ENCODE results near the gene ERN2. TPM values are rescaled to one million over a fixed set of nuclear protein-coding genes. Genes with fewer than 3 reads are reported as not detected.

ERN2 gene
- total and polyA plus RNA-seq, 2 of the 13 experiments (the other 11 are each of a cell fraction or from before 2014, with no cell fraction given) = 2.2 to 3.5 TPM

GRCh38 chr16:23690771-23691482, 22.1 kb downstream of the ERN2 start (continued):
- TF ChIP-seq THAP9 (CRISPR knock-in tag; IDR thresholded peaks at IDR 0.05; ENCODE audit: borderline replicate concordance) (0 out of 2 replicates have a peak, but pooled peaks have one; percentile 2), AGO2 (optimal IDR thresholded peaks at IDR 0.05; ENCODE audit: low read depth, low read length) (peak; percentile 95), ZKSCAN1 (IDR thresholded peaks at IDR 0.05; ENCODE audit: low read length) (peak; percentile 77; the same call in 1 of the 2 replicates)

GRCh38 chr16:23689442-23690187, 23.4 kb downstream of the ERN2 start:
- Histone ChIP-seq H3K4me2 (ENCODE audit: low read depth, low read length) (no peak overlapping the region), H3K9ac (ENCODE audit: insufficient read depth, low read depth, low read length) (no peak overlapping the region), H3K4me1 (ENCODE audit: insufficient read depth, low read length) (peaks cover 8% of the 10 kb centered on the region), H3K9me3 (ENCODE audit: low read length) (no peaks in the 10 kb centered on the region), H3K27me3 (ENCODE audit: control insufficient read depth in 1 of 2, insufficient read depth in 2 of 2, low read length in 2 of 2) (no peaks in the 10 kb centered on the region), H2AFZ (ENCODE audit: low read length) (no peak overlapping the region), H3K79me2 (ENCODE audit: insufficient read depth, low read length) (no peaks in the 10 kb centered on the region), H4K20me1 (ENCODE audit: insufficient read depth, low read length) (no peaks in the 10 kb centered on the region; the same call in 1 of the 2 replicates), H3K27ac (ENCODE audit: extremely low read length, insufficient read depth, low read length) (no peak overlapping the region), H3K4me3 (replicated peaks in 1 of 3; ENCODE audit: insufficient read depth in 1 of 3, low read depth in 2 of 3, low read length in 3 of 3) (no peak overlapping the region), H3K36me3 (replicated peaks in 1 of 2; ENCODE audit: control insufficient read depth in 1 of 2, insufficient read depth in 2 of 2, low read length in 2 of 2) (peaks cover 49 to 73% of the 10 kb centered on the region in 2 experiments)
- ChIA-PET POLR2A (no interaction called here), CTCF (ENCODE audit: low intra/inter-chr PET ratio, low total read pairs) (no interaction called here)
- in situ Hi-C loops (cut with HindIII; ENCODE audit: extremely low pct_ligation_motif_present, low pct_unique_long_range_greater_than_20kb) = no loop called here
- DNase-seq (ENCODE audit: low spot score) = no peak
- WGBS (ENCODE audit: low lambda C conversion rate) = 98% methylated on average over 36 of the region's 36 CpGs
- intact Hi-C loops (cut with micrococcal nuclease; ENCODE audit: unreplicated experiment) = no loop called here
- FAIRE-seq = no peak
- BruUV-seq (replicated peaks) = TSS peak; percentile 38
- no peak for ATAC-seq
- TF ChIP-seq PLSCR1 (CRISPR knock-in tag; IDR thresholded peaks at IDR 0.05; ENCODE audit: borderline replicate concordance) (no peak), IRF9 (CRISPR knock-in tag; IDR thresholded peaks at IDR 0.05; ENCODE audit: borderline replicate concordance) (peak; percentile 38; the same call in 1 of the 2 replicates), DNMT1 (CRISPR knock-in tag; IDR thresholded peaks at IDR 0.05) (0 out of 2 replicates have a peak, but pooled peaks have one; percentile 34), AGO2 (optimal IDR thresholded peaks at IDR 0.05; ENCODE audit: low read depth, low read length) (peak; percentile 73), ZNF660 (CRISPR knock-in tag; IDR thresholded peaks at IDR 0.05; ENCODE audit: borderline replicate concordance, low read depth) (no peak), ARNT (IDR thresholded peaks at IDR 0.05) (no peak), ARNTL (CRISPR knock-in tag; IDR thresholded peaks at IDR 0.05) (no peak), ZSCAN25 (CRISPR knock-in tag; IDR thresholded peaks at IDR 0.05) (no peak), RBFOX2 (IDR thresholded peaks at IDR 0.05; ENCODE audit: low read depth, low read length) (peak; percentile 62), HNRNPL (IDR thresholded peaks at IDR 0.05; ENCODE audit: low read depth, low read length) (peak; percentile 42; the same call in 1 of the 2 replicates), AGO1 (IDR thresholded peaks at IDR 0.05; ENCODE audit: low read depth, low read length, poor library complexity, severe bottlenecking) (peak; percentile 21), FOXO4 (CRISPR knock-in tag; conservative IDR thresholded peaks at IDR 0.05) (no peak)

All from HepG2 (cell line).